ENCODE results near the gene NF1.
"Not testable (repeated sequence)": the region's sequence is repeated elsewhere in the genome, so short reads cannot be mapped to it uniquely, and the experiment has no call there.

Gene NF1

GRCh38 chr17:31195305-31195704 lies 100.5 kb downstream of the NF1 start:
- no peak for DNase-seq

GRCh38 chr17:31198026-31198425 lies 103.2 kb downstream of the NF1 start:
- DNase-seq: no peak

- DNase-seq: not testable (repeated sequence)
Observed at GRCh38 chr17:31198666-31199065, 103.9 kb downstream of the NF1 start.

GRCh38 chr17:31200287-31200686 lies 105.5 kb downstream of the NF1 start:
- DNase-seq: no peak

- no peak for DNase-seq
Observed at GRCh38 chr17:31202968-31203367, 108.2 kb downstream of the NF1 start.

GRCh38 chr17:31211352-31212012 lies 116.7 kb downstream of the NF1 start:
- no peak for DNase-seq

- no peak for DNase-seq
Observed at GRCh38 chr17:31216031-31216751, 121.4 kb downstream of the NF1 start.

- DNase-seq: no peak
Observed at GRCh38 chr17:31224366-31224765, 129.6 kb downstream of the NF1 start.

GRCh38 chr17:31225831-31226230 lies 131.1 kb downstream of the NF1 start:
- DNase-seq: no peak

- DNase-seq: no peak
Observed at GRCh38 chr17:31226373-31226772, 131.6 kb downstream of the NF1 start.

GRCh38 chr17:31226950-31227349 lies 132.2 kb downstream of the NF1 start:
- DNase-seq: no peak

- DNase-seq: no peak
Observed at GRCh38 chr17:31231852-31232251, 137.1 kb downstream of the NF1 start.

GRCh38 chr17:31235110-31235509 lies 140.3 kb downstream of the NF1 start:
- DNase-seq: no peak

- no peak for DNase-seq
Observed at GRCh38 chr17:31236137-31236536, 141.4 kb downstream of the NF1 start.

GRCh38 chr17:31236712-31237111 lies 141.9 kb downstream of the NF1 start:
- no peak for DNase-seq

GRCh38 chr17:31241116-31241515 lies 146.3 kb downstream of the NF1 start:
- DNase-seq: no peak

- DNase-seq: no peak
Observed at GRCh38 chr17:31248986-31249834, 154.4 kb downstream of the NF1 start.

GRCh38 chr17:31249835-31250141 lies 155.0 kb downstream of the NF1 start:
- DNase-seq: no peak

GRCh38 chr17:31250229-31250628 lies 155.5 kb downstream of the NF1 start:
- DNase-seq: no peak

GRCh38 chr17:31251105-31251969 lies 156.6 kb downstream of the NF1 start:
- no peak for DNase-seq

GRCh38 chr17:31251970-31252328 lies 157.2 kb downstream of the NF1 start:
- no peak for DNase-seq

GRCh38 chr17:31252741-31253140 lies 158.0 kb downstream of the NF1 start:
- DNase-seq: no peak

- no peak for DNase-seq
Observed at GRCh38 chr17:31254654-31255053, 159.9 kb downstream of the NF1 start.

Measured in SIG-M5 (cell line).